DOHH2 (cell line): ENCODE data around the gene PCCA.

Experiments used
- H3F3A ChIP-seq: fragments of 200-600 bp; sonication (generic), shearing (Covaris generic); 2 replicates; pipeline ENCODE4 v1.6.0; 2016; ENCODE audit warnings: antibody characterized with exemption, mild to moderate bottlenecking; ENCODE audit not compliant: control insufficient read depth, insufficient read depth
- H3K27ac ChIP-seq: fragments of 200-600 bp; sonication (generic); 2 replicates; pipeline ENCODE4 v1.5.1; 2014; ENCODE audit warnings: low read depth, mild to moderate bottlenecking, low read length, moderate library complexity
- H3K27me3 ChIP-seq: fragments of 200-600 bp; sonication (generic); 2 replicates; pipeline ENCODE4 v1.6.1; 2014; ENCODE audit warnings: mild to moderate bottlenecking, low read length, mixed read lengths; ENCODE audit not compliant: control insufficient read depth
- H3K36me3 ChIP-seq: fragments of 200-600 bp; sonication (generic); 2 replicates; pipeline ENCODE4 v1.6.1; 2014; ENCODE audit warnings: mild to moderate bottlenecking, low read length, moderate library complexity, mixed read lengths; ENCODE audit not compliant: control insufficient read depth
- H3K4me1 ChIP-seq: fragments of 200-600 bp; sonication (generic); 2 replicates; pipeline ENCODE4 v1.6.1; 2014; ENCODE audit warnings: mild to moderate bottlenecking, low read length, mixed read lengths; ENCODE audit not compliant: control insufficient read depth
- H3K4me2 ChIP-seq: fragments of 200-600 bp; sonication (generic); 2 replicates; pipeline ENCODE4 v1.6.0; 2014; ENCODE audit warnings: mild to moderate bottlenecking, low read length, moderate library complexity
- H3K4me3 ChIP-seq: fragments of 200-600 bp; sonication (generic); 2 replicates; pipeline ENCODE4 v1.5.1; 2014; ENCODE audit warnings: mild to moderate bottlenecking, low read length, mixed read lengths
- H3K79me2 ChIP-seq: fragments of 200-600 bp; sonication (generic); 2 replicates; pipeline ENCODE4 v1.6.1; 2014; ENCODE audit warnings: mild to moderate bottlenecking, low read length, mixed read lengths; ENCODE audit not compliant: control insufficient read depth
- H3K9me2 ChIP-seq: fragments of 200-600 bp; sonication (generic); replicated peaks from 2 replicates; pipeline ENCODE4 v1.6.1; 2014; ENCODE audit warnings: mild to moderate bottlenecking, low read length, mixed read lengths; ENCODE audit not compliant: control insufficient read depth
- H3K9me3 ChIP-seq: fragments of 200-600 bp; sonication (generic); 2 replicates; pipeline ENCODE4 v1.6.1; 2014; ENCODE audit warnings: antibody characterized with exemption, low read length, mixed read lengths; ENCODE audit not compliant: control insufficient read depth, insufficient read depth
- H4K20me1 ChIP-seq: fragments of 200-600 bp; sonication (generic); 2 replicates; pipeline ENCODE4 v1.6.0; 2014; ENCODE audit warnings: low read depth, mild to moderate bottlenecking, antibody characterized with exemption, low read length, moderate library complexity; ENCODE audit not compliant: control insufficient read depth, insufficient read depth
- CTCF ChIP-seq: fragments of 200-600 bp; sonication (generic); IDR thresholded peaks from one replicate; pipeline ENCODE4 v1.5.1; 2014; ENCODE audit warnings: antibody characterized with exemption, mild to moderate bottlenecking, low read depth, low read length; ENCODE audit not compliant: poor library complexity, severe bottlenecking
- EZH2phosphoT487 ChIP-seq: fragments of 200-600 bp; sonication (generic); IDR thresholded peaks from 2 replicates; pipeline ENCODE4 v1.6.1; 2017; ENCODE audit warnings: borderline replicate concordance, mild to moderate bottlenecking, antibody characterized with exemption, low read length, moderate library complexity, mixed read lengths

The PCCA gene

GRCh38 chr13:100262404-100262803 lies 173.5 kb downstream of the PCCA start:
- H3F3A ChIP-seq = no peaks in the 10 kb centered on the region
- no peaks in the 10 kb centered on the region for H3K9me3 ChIP-seq
- no peak overlapping the region for H3K4me3 ChIP-seq
- no peaks in the 10 kb centered on the region for H3K9me2 ChIP-seq
- H3K27ac ChIP-seq = no peak overlapping the region
- no peaks in the 10 kb centered on the region for H3K36me3 ChIP-seq
- no peak for TF ChIP-seq CTCF
- TF ChIP-seq EZH2phosphoT487 = no peak
- H3K79me2 ChIP-seq = no peaks in the 10 kb centered on the region
- H3K4me1 ChIP-seq = no peaks in the 10 kb centered on the region
- H3K4me2 ChIP-seq = no peak overlapping the region
- H3K27me3 ChIP-seq = no peaks in the 10 kb centered on the region
- H4K20me1 ChIP-seq = no peaks in the 10 kb centered on the region

GRCh38 chr13:100266026-100266425 lies 177.1 kb downstream of the PCCA start:
- H3K4me3 ChIP-seq = no peak overlapping the region
- no peaks in the 10 kb centered on the region for H3K9me3 ChIP-seq
- no peak for TF ChIP-seq CTCF
- TF ChIP-seq EZH2phosphoT487 = no peak
- H3K27me3 ChIP-seq = no peaks in the 10 kb centered on the region
- H3K4me1 ChIP-seq = no peaks in the 10 kb centered on the region
- no peaks in the 10 kb centered on the region for H3K9me2 ChIP-seq
- no peaks in the 10 kb centered on the region for H4K20me1 ChIP-seq
- no peaks in the 10 kb centered on the region for H3K79me2 ChIP-seq
- no peaks in the 10 kb centered on the region for H3F3A ChIP-seq
- H3K36me3 ChIP-seq = no peaks in the 10 kb centered on the region
- no peak overlapping the region for H3K27ac ChIP-seq
- H3K4me2 ChIP-seq = no peak overlapping the region

- H3K36me3 ChIP-seq = no peaks in the 10 kb centered on the region
Measured at GRCh38 chr13:100269837-100270236, 180.9 kb downstream of the PCCA start.

More at GRCh38 chr13:100269837-100270236, 180.9 kb downstream of the PCCA start:
- Histone ChIP-seq H3K9me3 (no peaks in the 10 kb centered on the region), H4K20me1 (no peaks in the 10 kb centered on the region), H3K4me3 (no peak overlapping the region), H3F3A (no peaks in the 10 kb centered on the region), H3K27me3 (no peaks in the 10 kb centered on the region), H3K79me2 (no peaks in the 10 kb centered on the region), H3K4me2 (no peak overlapping the region), H3K27ac (no peak overlapping the region), H3K9me2 (no peaks in the 10 kb centered on the region), H3K4me1 (no peaks in the 10 kb centered on the region)
- no peak for TF ChIP-seq CTCF
- no peak for TF ChIP-seq EZH2phosphoT487
